T-cell (primary cell): ENCODE results near the gene ZFYVE26. TPM values are rescaled to one million over a fixed set of nuclear protein-coding genes. Genes with fewer than 3 reads are reported as not detected.

Experiments used
- ATAC-seq, 4 experiments: fragments of 200-7000 bp in 3 of 4; fragments of 150-1000 bp in 1 of 4; cut with Tn5 transposase; replicated peaks in 1 of 4; 1 replicate in 3 of 4; 2 replicates in 1 of 4; pipeline ENCODE4 v1.10.0; 2021; ENCODE audit warnings: moderate library complexity in 3 of 4, mild to moderate bottlenecking in 2 of 4, moderate number of reproducible peaks in 1 of 4
- CTCF ChIA-PET, 2 donors: fragments of 300-600 bp; sonication (Branson Sonifier 250); formaldehyde crosslinking; loops; one replicate each; lab custom pipeline; 2022; ENCODE audit warnings: antibody characterized with exemption in 2 of 2; lab: Charles Lee
- POLR2A ChIA-PET, 2 donors: fragments of 300-600 bp; sonication (Branson Sonifier 250); formaldehyde crosslinking; loops; one replicate each; lab custom pipeline; 2022; ENCODE audit warnings: antibody characterized with exemption in 2 of 2; lab: Charles Lee
- DNase-seq, 35 experiments: peaks; one replicate each; pipeline versions ENCODE4 v3.0.0 to v3.0.0-alpha.2; 2013 to 2023
- H3K27ac ChIP-seq: one replicate; pipeline ENCODE4 v1.5.1; 2013; ENCODE audit warnings: low read length
- H3K27me3 ChIP-seq, 2 experiments: replicated peaks in 1 of 2; 1 replicate in 1 of 2; 2 replicates in 1 of 2; pipeline versions ENCODE4 v1.6.1 to v1.7.0; 2013; ENCODE audit warnings: low read length in 1 of 2, mixed read lengths in 1 of 2; ENCODE audit not compliant: control insufficient read depth in 2 of 2, insufficient read depth in 2 of 2; ENCODE audit errors: extremely low read depth in 1 of 2
- H3K36me3 ChIP-seq, 2 donors: 1 replicate in 1 of 2; 2 replicates in 1 of 2; pipeline versions ENCODE4 v1.6.1 to v1.7.0; 2013; ENCODE audit warnings: low read length in 1 of 2; ENCODE audit not compliant: control insufficient read depth in 2 of 2, insufficient read depth in 1 of 2; ENCODE audit errors: extremely low read depth in 1 of 2
- H3K4me1 ChIP-seq, 2 experiments: 1 replicate in 1 of 2; 2 replicates in 1 of 2; pipeline versions ENCODE4 v1.6.1 to v1.7.0; 2013; ENCODE audit warnings: low read length in 2 of 2, mixed read lengths in 1 of 2; ENCODE audit not compliant: insufficient read depth in 2 of 2, control insufficient read depth in 1 of 2; ENCODE audit errors: extremely low read depth in 1 of 2
- H3K4me3 ChIP-seq, 2 donors: 1 replicate in 1 of 2; 2 replicates in 1 of 2; pipeline versions ENCODE4 v1.5.1 to v1.7.0; 2013; ENCODE audit warnings: mild to moderate bottlenecking in 2 of 2, low read length in 1 of 2, moderate library complexity in 1 of 2; ENCODE audit not compliant: control insufficient read depth in 1 of 2; ENCODE audit errors: extremely low read depth in 1 of 2
- H3K9me3 ChIP-seq: 2 replicates; pipeline ENCODE4 v1.7.0; 2013
- H3K27ac Mint-ChIP-seq, 2 donors: one replicate each; pipeline ENCODE4 v1.8.0; 2020 to 2021; ENCODE audit warnings: mild to moderate bottlenecking in 2 of 2, mixed read lengths in 2 of 2
- H3K27me3 Mint-ChIP-seq, 2 donors: one replicate each; pipeline ENCODE4 v1.8.0; 2021 to 2022; ENCODE audit warnings: mixed read lengths in 2 of 2
- H3K36me3 Mint-ChIP-seq: one replicate; pipeline ENCODE4 v1.8.0; 2021; ENCODE audit warnings: mixed read lengths
- H3K4me1 Mint-ChIP-seq, 3 donors: one replicate each; pipeline ENCODE4 v1.8.0; 2020 to 2022; ENCODE audit warnings: mixed read lengths in 3 of 3, mild to moderate bottlenecking in 1 of 3
- H3K4me3 Mint-ChIP-seq, 3 donors: one replicate each; pipeline ENCODE4 v1.8.0; 2020 to 2022; ENCODE audit warnings: mild to moderate bottlenecking in 3 of 3, mixed read lengths in 3 of 3, moderate library complexity in 3 of 3
- H3K9me3 Mint-ChIP-seq, 3 donors: one replicate each; pipeline ENCODE4 v1.8.0; 2020 to 2022; ENCODE audit warnings: mixed read lengths in 3 of 3
- WGBS: methylation state at CpG from one replicate; pipeline ENCODE4 v1.1.5; 2013; ENCODE audit warnings: missing lambda C conversion rate; ENCODE audit not compliant: insufficient coverage; 5-methylcytosine and 5-hydroxymethylcytosine counted together
- total RNA-seq, 35 experiments: library from RNA in 6 of 35; stranded (reverse) in 6 of 35; fragments of 120-200 nt in 1 of 35; gene quantifications; one replicate each; pipeline versions ENCODE4 v1.2.1 to v1.2.4 and lab custom pipeline; 2013 to 2026

ZFYVE26 gene
- total RNA-seq, 5 donors from 2014 or later (not counting 1 experiment from before 2014, with no cell fraction given) = 26.0 to 37.6 (median 32.5) TPM

GRCh38 chr14:67734675-67735074 lies 81.7 kb downstream of the ZFYVE26 start:
- Mint-ChIP-seq H3K27me3 (peaks cover 3% of the 10 kb centered on the region in 2 donors), H3K9me3 (no peaks in the 10 kb centered on the region), H3K4me3 (no peak overlapping the region), H3K36me3 (peaks cover 4% of the 10 kb centered on the region), H3K4me1 (peaks cover 0 to 2% (median 0%) of the 10 kb centered on the region in 3 donors), H3K27ac (no peak overlapping the region)
- no peak for DNase-seq
- no peaks in the 10 kb centered on the region for H3K27me3 ChIP-seq
- H3K27ac ChIP-seq = no peak overlapping the region
- POLR2A ChIA-PET = no interaction called here
- WGBS = no CpG with 5 or more reads among the region's 3 CpGs
- CTCF ChIA-PET = no interaction called here
- ATAC-seq = no peak
- no peaks in the 10 kb centered on the region for H3K9me3 ChIP-seq
- H3K4me1 ChIP-seq = no peaks in the 10 kb centered on the region
- H3K4me3 ChIP-seq = no peak overlapping the region
- H3K36me3 ChIP-seq = no peaks in the 10 kb centered on the region

- Histone ChIP-seq H3K27me3 (no peaks in the 10 kb centered on the region), H3K4me3 (no peak overlapping the region), H3K27ac (no peak overlapping the region), H3K9me3 (no peaks in the 10 kb centered on the region), H3K4me1 (no peaks in the 10 kb centered on the region), H3K36me3 (no peaks in the 10 kb centered on the region)
- ChIA-PET POLR2A (no interaction called here), CTCF (no interaction called here)
- DNase-seq (no peak), ATAC-seq (no peak)
- WGBS = 90% methylated on average over 3 of the region's 4 CpGs
- Mint-ChIP-seq H3K27ac (no peak overlapping the region), H3K9me3 (no peaks in the 10 kb centered on the region), H3K27me3 (peaks cover 3% of the 10 kb centered on the region in 2 donors), H3K4me3 (no peak overlapping the region), H3K4me1 (no peaks in the 10 kb centered on the region), H3K36me3 (peaks cover 4% of the 10 kb centered on the region)
Measured at GRCh38 chr14:67733616-67734015, 82.8 kb downstream of the ZFYVE26 start.

- DNase-seq (no peak), ATAC-seq (no peak)
- Mint-ChIP-seq H3K36me3 (peaks cover 2% of the 10 kb centered on the region), H3K4me3 (no peak overlapping the region), H3K4me1 (no peaks in the 10 kb centered on the region), H3K27me3 (peaks cover 8 to 12% of the 10 kb centered on the region in 2 donors), H3K27ac (no peak overlapping the region), H3K9me3 (no peaks in the 10 kb centered on the region)
- Histone ChIP-seq H3K9me3 (no peaks in the 10 kb centered on the region), H3K27ac (no peak overlapping the region), H3K4me1 (no peaks in the 10 kb centered on the region), H3K36me3 (no peaks in the 10 kb centered on the region), H3K4me3 (no peak overlapping the region), H3K27me3 (peaks cover 0 to 4% of the 10 kb centered on the region in 2 experiments)
- ChIA-PET CTCF (interaction anchor here in 1 of 2 donors (0.6 kb wide), 1 partner anchor 463 kb away, joined by 4 read pairs; no protein-coding TSS in a partner anchor), POLR2A (no interaction called here)
- WGBS = 88% methylated on average over 13 of the region's 21 CpGs
Measured at GRCh38 chr14:67729072-67729885, 87.1 kb downstream of the ZFYVE26 start.

DNA sequence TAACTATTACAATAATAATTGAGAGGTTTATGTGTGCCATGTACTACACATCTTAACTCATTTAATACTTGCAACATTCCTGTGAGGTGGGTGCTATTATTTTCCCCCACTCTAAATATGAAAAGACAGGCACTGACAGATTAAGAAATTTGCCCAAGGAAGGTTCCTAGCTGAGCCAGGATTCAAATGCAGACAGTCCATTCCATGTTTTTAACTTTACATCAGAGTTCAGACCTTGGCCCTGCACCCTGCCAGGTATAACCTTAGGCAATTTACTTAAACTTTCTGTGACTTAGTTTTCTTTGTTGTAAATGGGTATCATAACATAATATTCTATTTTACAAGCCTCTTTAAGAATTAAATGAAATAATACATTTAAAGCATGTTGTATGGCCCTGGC lies 88.1 kb downstream of the ZFYVE26 start:
- Histone ChIP-seq H3K27ac (no peak overlapping the region), H3K4me1 (no peaks in the 10 kb centered on the region), H3K27me3 (peaks cover 0 to 5% of the 10 kb centered on the region in 2 experiments), H3K4me3 (no peak overlapping the region), H3K36me3 (no peaks in the 10 kb centered on the region), H3K9me3 (no peaks in the 10 kb centered on the region)
- POLR2A ChIA-PET = no interaction called here
- Mint-ChIP-seq H3K27ac (no peak overlapping the region), H3K4me1 (no peaks in the 10 kb centered on the region), H3K9me3 (no peaks in the 10 kb centered on the region), H3K36me3 (peaks cover 2% of the 10 kb centered on the region), H3K27me3 (peaks cover 15 to 18% of the 10 kb centered on the region in 2 donors), H3K4me3 (no peak overlapping the region)
- CTCF ChIA-PET = no interaction called here
- ATAC-seq (no peak), DNase-seq (no peak)

- no peak for ATAC-seq
- H3K27ac ChIP-seq = no peak overlapping the region
- no peak overlapping the region for H3K4me3 ChIP-seq
- no peaks in the 10 kb centered on the region for H3K9me3 Mint-ChIP-seq
- POLR2A ChIA-PET = interaction anchor here in 1 of 2 donors (0.6 to 0.7 kb wide), 2 partner anchors 60 to 952 kb away, joined by 3 to 6 read pairs; no protein-coding TSS in a partner anchor
- no peaks in the 10 kb centered on the region for H3K36me3 ChIP-seq
- peaks cover 2% of the 10 kb centered on the region for H3K36me3 Mint-ChIP-seq
- CTCF ChIA-PET = interaction anchor here (0.6 to 1.1 kb wide), 4 partner anchors 18 to 157 kb away, joined by 3 to 4 read pairs (median 3); no protein-coding TSS in a partner anchor
- DNase-seq = no peak
- H3K27ac Mint-ChIP-seq = no peak overlapping the region
- H3K4me1 Mint-ChIP-seq = peaks cover 5 to 7% (median 6%) of the 10 kb centered on the region in 3 donors
- H3K27me3 Mint-ChIP-seq = peaks cover 22 to 24% of the 10 kb centered on the region in 2 donors
- H3K4me3 Mint-ChIP-seq = no peak overlapping the region
- 80% methylated on average over 1 of the region's 7 CpGs for WGBS
- peaks cover 0 to 14% of the 10 kb centered on the region in 2 experiments for H3K27me3 ChIP-seq
- no peaks in the 10 kb centered on the region for H3K9me3 ChIP-seq
- H3K4me1 ChIP-seq = no peaks in the 10 kb centered on the region
Measured at GRCh38 chr14:67727361-67727760, 89.0 kb downstream of the ZFYVE26 start.

GRCh38 chr14:67725171-67725570 lies 91.2 kb downstream of the ZFYVE26 start:
- CTCF ChIA-PET = no interaction called here
- H3K9me3 Mint-ChIP-seq = no peaks in the 10 kb centered on the region

More at GRCh38 chr14:67725171-67725570, 91.2 kb downstream of the ZFYVE26 start:
- H3K4me3 ChIP-seq = no peak overlapping the region
- POLR2A ChIA-PET = no interaction called here
- no peaks in the 10 kb centered on the region for H3K36me3 ChIP-seq
- Mint-ChIP-seq H3K36me3 (peaks cover 2% of the 10 kb centered on the region), H3K4me3 (no peak overlapping the region), H3K27ac (no peak overlapping the region), H3K27me3 (peaks cover 32 to 33% of the 10 kb centered on the region in 2 donors), H3K4me1 (peaks cover 6 to 10% (median 7%) of the 10 kb centered on the region in 3 donors)
- DNase-seq (no peak), ATAC-seq (no peak)
- no peak overlapping the region for H3K27ac ChIP-seq
- peaks cover 0 to 20% of the 10 kb centered on the region in 2 experiments for H3K27me3 ChIP-seq
- no peaks in the 10 kb centered on the region for H3K9me3 ChIP-seq
- no CpG with 5 or more reads among the region's 5 CpGs for WGBS
- H3K4me1 ChIP-seq = no peaks in the 10 kb centered on the region
